Measurements from ENCODE around the gene PSMA6.

GRCh38 chr14:35366056-35366451 lies 73.9 kb downstream of the PSMA6 start:
- TF ChIP-seq CTCF (IDR thresholded peaks at IDR 0.05) (no peak), POLR2A (IDR thresholded peaks at IDR 0.05) (no peak)

Measured in Peyer's patch (tissue), 4 donors.